ENCODE measurements around the gene TTLL1.
"Not testable (repeated sequence)": the region's sequence is repeated elsewhere in the genome, so short reads cannot be mapped to it uniquely, and the experiment has no call there.

- not testable (repeated sequence) for TF ChIP-seq TAF1 (IDR thresholded peaks at IDR 0.05; ENCODE audit: borderline replicate concordance, low read depth, low read length); POLR2A (IDR thresholded peaks at IDR 0.05; ENCODE audit: low read depth, low read length)
These were observed 14.9 kb upstream of the TTLL1 start for GRCh38 chr22:43104056-43104625.

Data from GM12892 (cell line).